HCT116 (cell line): Measurements from ENCODE around the gene ATAD1. TPM values are rescaled to one million over a fixed set of nuclear protein-coding genes. Genes with fewer than 3 reads are reported as not detected.
A peak's percentile ranks its signal among the peaks of the same experiment; 100 is the strongest.

Source experiments
- ATAC-seq: fragments of 200-7000 bp; cut with Tn5 transposase; 2 replicates; pipeline ENCODE4 v1.9.1; 2020; ENCODE audit warnings: mild to moderate bottlenecking, moderate library complexity
- BruUV-seq: library from RNA; stranded (reverse); fragments of 400-500 nt; replicated peaks from 2 replicates; lab custom pipeline; 2021; lab: Mats Ljungman, UMichigan
- CTCF ChIA-PET: fragments of 300-600 bp; sonication (Branson Sonifier 250); formaldehyde crosslinking; loops from one replicate; lab custom pipeline; 2021; ENCODE audit warnings: antibody characterized with exemption; lab: Charles Lee
- POLR2A ChIA-PET: fragments of 300-600, 350-600 bp; sonication (Branson Sonifier 250); formaldehyde crosslinking; loops from one replicate; lab custom pipeline; 2021; ENCODE audit warnings: antibody characterized with exemption; lab: Charles Lee
- RAD21 ChIA-PET, 2 experiments: fragments of 300-600 bp; sonication (Branson Sonifier 250); formaldehyde crosslinking; loops; one replicate each; lab custom pipeline; 2023; ENCODE audit warnings: low total read pairs in 2 of 2; ENCODE audit not compliant: uncharacterized antibody in 2 of 2, unreplicated experiment in 2 of 2, low non-redundant PET in 1 of 2; lab: Charles Lee
- DNase-seq: peaks from one replicate; pipeline ENCODE4 v3.0.0-alpha.2; 2010; ENCODE audit warnings: low read depth, low spot score
- H2AFZ ChIP-seq: fragments of 200-600 bp; shearing (Covaris generic), sonication (generic); 2 replicates; pipeline ENCODE4 v1.6.1; 2017; ENCODE audit warnings: low read depth, mixed run types, mixed read lengths, antibody characterized with exemption, low read length; ENCODE audit not compliant: poor library complexity, severe bottlenecking
- H3K27ac ChIP-seq: 2 replicates; pipeline ENCODE4 v1.5.1; 2012; ENCODE audit warnings: low read depth, low read length
- H3K27me3 ChIP-seq: fragments of 200-600 bp; sonication (generic); 2 replicates; pipeline ENCODE4 v1.6.1; 2016; ENCODE audit warnings: mixed run types, low read length, mixed read lengths; ENCODE audit not compliant: insufficient read depth
- H3K36me3 ChIP-seq, 2 experiments: fragments of 200-500 bp in 1 of 2; fragments of 200-600 bp in 1 of 2; sonication (Bioruptor generic) in 1 of 2; sonication (generic) in 1 of 2; 2 replicates each; pipeline versions ENCODE4 v1.5.1 to v1.6.1; 2014 to 2016; ENCODE audit warnings: low read length in 2 of 2, inconsistent platforms in 1 of 2, mixed read lengths in 1 of 2, mixed run types in 1 of 2; ENCODE audit not compliant: insufficient read depth in 2 of 2, control insufficient read depth in 1 of 2
- H3K4me1 ChIP-seq, 2 experiments: fragments of 200-600 bp in 1 of 2; sonication (generic) in 1 of 2; 2 replicates each; pipeline versions ENCODE4 v1.5.1 to v1.6.1; 2012 to 2017; ENCODE audit warnings: low read length in 2 of 2, inconsistent platforms in 1 of 2, mild to moderate bottlenecking in 1 of 2, mixed read lengths in 1 of 2, mixed run types in 1 of 2, moderate library complexity in 1 of 2; ENCODE audit not compliant: insufficient read depth in 2 of 2, control insufficient read depth in 1 of 2
- H3K4me2 ChIP-seq: fragments of 200-600 bp; sonication (generic); 2 replicates; pipeline ENCODE4 v1.6.1; 2017; ENCODE audit warnings: mixed run types, low read length, mixed read lengths
- H3K4me3 ChIP-seq, 2 experiments: fragments of 200-600 bp in 1 of 2; sonication (generic) in 1 of 2; replicated peaks in 1 of 2; 2 replicates each; pipeline ENCODE4 v1.5.1; 2011 to 2016; ENCODE audit warnings: low read length in 2 of 2, control low read depth in 1 of 2, low read depth in 1 of 2, mild to moderate bottlenecking in 1 of 2, mixed read lengths in 1 of 2, mixed run types in 1 of 2
- H3K79me2 ChIP-seq: fragments of 200-600 bp; sonication (generic); 2 replicates; pipeline ENCODE4 v1.6.1; 2017; ENCODE audit warnings: mild to moderate bottlenecking, mixed run types, low read length, moderate library complexity, mixed read lengths; ENCODE audit not compliant: insufficient read depth
- H3K9ac ChIP-seq: fragments of 200-600 bp; sonication (generic); 2 replicates; pipeline ENCODE4 v1.6.1; 2016; ENCODE audit warnings: low read length, mixed read lengths
- H3K9me2 ChIP-seq: fragments of 200-600 bp; sonication (generic), shearing (Covaris generic); 2 replicates; pipeline ENCODE4 v1.6.1; 2017; ENCODE audit warnings: mixed run types, mild to moderate bottlenecking, moderate library complexity; ENCODE audit not compliant: insufficient read depth
- H3K9me3 ChIP-seq, 2 experiments: fragments of 200-500 bp in 1 of 2; fragments of 200-600 bp in 1 of 2; sonication (Bioruptor generic) in 1 of 2; sonication (generic) in 1 of 2; 2 replicates each; pipeline ENCODE4 v1.6.1; 2014 to 2017; ENCODE audit warnings: low read length in 2 of 2, mixed read lengths in 2 of 2, inconsistent platforms in 1 of 2, low read depth in 1 of 2, mild to moderate bottlenecking in 1 of 2, mixed run types in 1 of 2, moderate library complexity in 1 of 2; ENCODE audit not compliant: control insufficient read depth in 1 of 2, insufficient read depth in 1 of 2
- H4K20me1 ChIP-seq: fragments of 200-600 bp; sonication (generic), shearing (Covaris generic); 2 replicates; pipeline ENCODE4 v1.6.1; 2017; ENCODE audit warnings: mixed run types, mild to moderate bottlenecking, moderate library complexity; ENCODE audit not compliant: insufficient read depth
- CBX3 ChIP-seq: IDR thresholded peaks from 2 replicates; pipeline ENCODE4 v1.6.1; 2012; ENCODE audit warnings: low read depth
- EZH2 ChIP-seq: fragments of 200-600 bp; sonication (generic); IDR thresholded peaks from 2 replicates; pipeline ENCODE4 v1.6.1; 2017; ENCODE audit warnings: antibody characterized with exemption, mixed run types
- EZH2phosphoT487 ChIP-seq: fragments of 200-600 bp; IDR thresholded peaks from 2 replicates; pipeline ENCODE4 v1.6.1; 2018; ENCODE audit warnings: antibody characterized with exemption, borderline replicate concordance
- JUND ChIP-seq: IDR thresholded peaks from 2 replicates; pipeline ENCODE4 v1.6.1; 2012
- POLR2A ChIP-seq: IDR thresholded peaks from 2 replicates; pipeline ENCODE4 v1.7.0; 2011; ENCODE audit warnings: borderline replicate concordance; ENCODE audit not compliant: insufficient read depth, insufficient read length; ENCODE audit errors: extremely low read depth
- POLR2AphosphoS5 ChIP-seq: IDR thresholded peaks from 2 replicates; pipeline ENCODE4 v1.6.1; 2011; ENCODE audit warnings: mild to moderate bottlenecking, low read depth, low read length, moderate library complexity
- RAD21 ChIP-seq: IDR thresholded peaks from 2 replicates; pipeline ENCODE4 v1.6.1; 2012; ENCODE audit warnings: low read depth, mild to moderate bottlenecking
- SIN3A ChIP-seq: IDR thresholded peaks from 2 replicates; pipeline ENCODE4 v1.6.1; 2012; ENCODE audit warnings: low read depth
- SP1 ChIP-seq: IDR thresholded peaks from 2 replicates; pipeline ENCODE4 v1.6.1; 2012; ENCODE audit warnings: low read depth
- SRF ChIP-seq: IDR thresholded peaks from 2 replicates; pipeline ENCODE4 v1.6.1; 2012; ENCODE audit warnings: low read depth
- TCF7L2 ChIP-seq: IDR thresholded peaks from 2 replicates; pipeline ENCODE4 v1.7.0; 2011; ENCODE audit warnings: borderline replicate concordance, inconsistent platforms; ENCODE audit not compliant: insufficient read depth, insufficient read length; ENCODE audit errors: extremely low read depth
- YY1 ChIP-seq: IDR thresholded peaks from 2 replicates; pipeline ENCODE4 v1.6.1; 2011; ENCODE audit warnings: low read length, low read depth, moderate library complexity, mild to moderate bottlenecking; ENCODE audit not compliant: insufficient replicate concordance; ENCODE audit errors: extremely low read depth
- ZBTB33 ChIP-seq: IDR thresholded peaks from 2 replicates; pipeline ENCODE4 v1.6.1; 2011; ENCODE audit warnings: mild to moderate bottlenecking, low read length, moderate library complexity; ENCODE audit not compliant: insufficient replicate concordance; ENCODE audit errors: extremely low read depth
- ZFX ChIP-seq: fragments of 450-650 bp; IDR thresholded peaks from 2 replicates; pipeline ENCODE4 v1.6.1; 2017
- ZNF274 ChIP-seq: fragments of 200-500 bp; sonication (Bioruptor generic); IDR thresholded peaks from 2 replicates; pipeline ENCODE4 v1.6.1; 2014; ENCODE audit warnings: mild to moderate bottlenecking, low read depth, low read length, inconsistent platforms
- intact Hi-C: fragments of 100-400 bp; cut with micrococcal nuclease; formaldehyde crosslinking; loops from 2 replicates; pipeline ENCODE4 v1.10.0; 2022
- total RNA-seq: library from RNA; stranded (reverse); gene quantifications from one replicate; pipeline ENCODE4 v1.2.1, GENCODE V29; 2021; ENCODE audit not compliant: unreplicated experiment

Gene ATAD1
- total RNA-seq, 1 experiment from 2014 or later = 66.4 TPM

GRCh38 chr10:87863053-87863943 lies 45.3 kb upstream of the ATAD1 start, which contains the start of the genes KLLN and PTEN:
Gene KLLN (minus strand): TSS chr10:87863533. CDS start chr10:87862487, 1,046 bp downstream.
Gene PTEN (plus strand): TSS chr10:87863625. CDS start chr10:87864470, 845 bp downstream.
- Histone ChIP-seq H3K4me3 (peak within 1 kb of the TSS; percentile 84 to 93), H3K9me2 (no peaks in the 10 kb centered on the region), H3K27ac (peak within 1 kb of the TSS; percentile 94), H3K9me3 (no peaks in the 10 kb centered on the region), H2AFZ (peak within 1 kb of the TSS; percentile 31), H3K36me3 (0 out of 4 replicates have a peak, but pooled peaks cover 0 to 6% of the 10 kb centered on the region in 2 experiments), H4K20me1 (peaks cover 10% of the 10 kb centered on the region; the same call in 1 of the 2 replicates), H3K27me3 (no peaks in the 10 kb centered on the region), H3K79me2 (peaks cover 48% of the 10 kb centered on the region), H3K9ac (peak within 1 kb of the TSS; percentile 88), H3K4me2 (peak within 1 kb of the TSS; percentile 97), H3K4me1 (peaks cover 14 to 28% of the 10 kb centered on the region in 2 experiments; a peak in 3 of 4 replicates)
- RAD21 ChIA-PET = interaction anchor here in 1 of 2 experiments (0.7 to 1.8 kb wide), 4 partner anchors 245 to 526 kb away, joined by 3 to 6 read pairs (median 3); no protein-coding TSS in a partner anchor
- POLR2A ChIA-PET = interaction anchor here (0.9 to 2.8 kb wide), 8 partner anchors 11 to 525 kb away, joined by 3 to 16 read pairs (median 8); no protein-coding TSS in a partner anchor
- DNase-seq (peak; percentile 72), ATAC-seq (peak; percentile 73)
- BruUV-seq = no TSS peak
- CTCF ChIA-PET = interaction anchor here (1.5 to 3.1 kb wide), 5 partner anchors 13 to 526 kb away, joined by 5 to 20 read pairs (median 10); no protein-coding TSS in a partner anchor
- TF ChIP-seq YY1 (peak; percentile 90), SIN3A (peak; percentile 87), JUND (peak; percentile 57), SP1 (peak; percentile 78), CBX3 (peak; percentile 90), EZH2 (no peak), POLR2AphosphoS5 (peak; percentile 93), ZFX (peak; percentile 50; the same call in 1 of the 2 replicates), POLR2A (peak; percentile 52), SRF (no peak), ZNF274 (no peak), EZH2phosphoT487 (no peak), RAD21 (no peak), TCF7L2 (peak; percentile 69), ZBTB33 (peak; percentile 12)
- intact Hi-C loops = loop anchor here (2.0 to 5.0 kb wide), 4 partner anchors 18 to 524 kb away; partner anchors contain the start of genes ATAD1 and PAPSS2
